H9 (cell line): ENCODE measurements around the gene CERS4. TPM values are rescaled to one million over a fixed set of nuclear protein-coding genes. Genes with fewer than 3 reads are reported as not detected.

ENCODE experiments used
- DNase-seq: peaks from one replicate; pipeline ENCODE4 v3.0.0-alpha.2; 2017
- H2AFZ ChIP-seq: one replicate; pipeline ENCODE4 v1.6.1; 2013; ENCODE audit warnings: mild to moderate bottlenecking, low read length, control low read depth, moderate library complexity
- H2AK5ac ChIP-seq: 2 replicates; pipeline ENCODE4 v1.6.1; 2013; ENCODE audit warnings: low read length, control low read depth, mixed read lengths; ENCODE audit not compliant: insufficient read length
- H2BK120ac ChIP-seq: one replicate; pipeline ENCODE4 v1.6.1; 2013; ENCODE audit warnings: low read depth, mild to moderate bottlenecking, low read length, control low read depth, inconsistent platforms; ENCODE audit not compliant: poor library complexity, severe bottlenecking
- H2BK12ac ChIP-seq: 2 replicates; pipeline ENCODE4 v1.6.1; 2013; ENCODE audit warnings: low read length, control low read depth, mixed read lengths, low read depth; ENCODE audit not compliant: insufficient read length
- H2BK15ac ChIP-seq: 2 replicates; pipeline ENCODE4 v1.6.1; 2013; ENCODE audit warnings: low read depth, low read length, control low read depth
- H2BK20ac ChIP-seq: one replicate; pipeline ENCODE4 v1.6.1; 2013; ENCODE audit warnings: low read depth, mild to moderate bottlenecking, low read length, control low read depth, inconsistent platforms; ENCODE audit not compliant: poor library complexity, severe bottlenecking
- H2BK5ac ChIP-seq: 2 replicates; pipeline ENCODE4 v1.6.1; 2013; ENCODE audit warnings: low read length, control low read depth, mixed read lengths; ENCODE audit not compliant: insufficient read length
- H3K14ac ChIP-seq: 2 replicates; pipeline ENCODE4 v1.6.1; 2013; ENCODE audit warnings: low read length, control low read depth; ENCODE audit not compliant: insufficient read depth
- H3K18ac ChIP-seq: 2 replicates; pipeline ENCODE4 v1.6.1; 2013; ENCODE audit warnings: low read depth, mild to moderate bottlenecking, mixed read lengths, low read length, control low read depth; ENCODE audit not compliant: insufficient read length
- H3K23ac ChIP-seq: 2 replicates; pipeline ENCODE4 v1.6.1; 2013; ENCODE audit warnings: low read length, control low read depth, mixed read lengths, low read depth; ENCODE audit not compliant: insufficient read length
- H3K23me2 ChIP-seq: 2 replicates; pipeline ENCODE4 v1.6.1; 2013; ENCODE audit warnings: low read depth, mild to moderate bottlenecking, mixed read lengths, low read length, control low read depth; ENCODE audit not compliant: insufficient read length, poor library complexity, severe bottlenecking
- H3K27ac ChIP-seq: 2 replicates; pipeline ENCODE4 v1.5.1; 2013; ENCODE audit warnings: low read length, control low read depth, mixed read lengths, low read depth; ENCODE audit not compliant: insufficient read length
- H3K27me3 ChIP-seq: 2 replicates; pipeline ENCODE4 v1.6.1; 2013; ENCODE audit warnings: low read length, control low read depth, inconsistent platforms; ENCODE audit not compliant: insufficient read depth
- H3K4ac ChIP-seq: 2 replicates; pipeline ENCODE4 v1.6.1; 2013; ENCODE audit warnings: low read depth, mild to moderate bottlenecking, control low read depth, inconsistent platforms, low read length, moderate library complexity
- H3K4me1 ChIP-seq: 2 replicates; pipeline ENCODE4 v1.6.1; 2013; ENCODE audit warnings: low read length, control low read depth, inconsistent platforms; ENCODE audit not compliant: insufficient read depth
- H3K4me2 ChIP-seq: 2 replicates; pipeline ENCODE4 v1.6.1; 2013; ENCODE audit warnings: low read length, control low read depth, mixed read lengths; ENCODE audit not compliant: insufficient read length, insufficient read depth
- H3K56ac ChIP-seq: 2 replicates; pipeline ENCODE4 v1.6.1; 2013; ENCODE audit warnings: low read depth, mild to moderate bottlenecking, mixed read lengths, low read length, control low read depth; ENCODE audit not compliant: insufficient read length
- H3K79me1 ChIP-seq: 2 replicates; pipeline ENCODE4 v1.6.1; 2013; ENCODE audit warnings: low read depth, mild to moderate bottlenecking, moderate library complexity, low read length, control low read depth, inconsistent platforms; ENCODE audit not compliant: insufficient read depth, poor library complexity, severe bottlenecking
- H3K79me2 ChIP-seq: 2 replicates; pipeline ENCODE4 v1.6.1; 2013; ENCODE audit warnings: low read length, control low read depth, inconsistent platforms; ENCODE audit not compliant: insufficient read depth
- H3K9ac ChIP-seq: 2 replicates; pipeline ENCODE4 v1.6.1; 2013; ENCODE audit warnings: low read length, control low read depth, mixed read lengths; ENCODE audit not compliant: insufficient read length; ENCODE audit errors: extremely low read depth
- H3K9me3 ChIP-seq: one replicate; pipeline ENCODE4 v1.6.1; 2013; ENCODE audit warnings: low read depth, low read length, inconsistent platforms; ENCODE audit not compliant: control insufficient read depth
- H3T11ph ChIP-seq: one replicate; pipeline ENCODE4 v1.6.1; 2013; ENCODE audit warnings: mild to moderate bottlenecking, low read length, control low read depth, inconsistent platforms
- H4K20me1 ChIP-seq: one replicate; pipeline ENCODE4 v1.6.1; 2013; ENCODE audit not compliant: control insufficient read depth, insufficient read length, insufficient read depth
- H4K5ac ChIP-seq: 2 replicates; pipeline ENCODE4 v1.6.1; 2013; ENCODE audit warnings: low read depth, mild to moderate bottlenecking, mixed read lengths, low read length, control low read depth; ENCODE audit not compliant: insufficient read length
- H4K8ac ChIP-seq: replicated peaks from 2 replicates; pipeline ENCODE4 v1.6.1; 2013; ENCODE audit warnings: low read length, control low read depth, mixed read lengths, low read depth; ENCODE audit not compliant: insufficient read length
- H4K91ac ChIP-seq: 2 replicates; pipeline ENCODE4 v1.6.1; 2013; ENCODE audit warnings: low read depth, mild to moderate bottlenecking, moderate library complexity, mixed read lengths, low read length, control low read depth; ENCODE audit not compliant: insufficient read length
- H3K27ac Mint-ChIP-seq, 3 experiments: 2 replicates in 2 of 3; 3 replicates in 1 of 3; pipeline ENCODE4 v1.8.0; 2020 to 2021; ENCODE audit warnings: mixed read lengths in 3 of 3, mild to moderate bottlenecking in 1 of 3, moderate library complexity in 1 of 3
- H3K27me3 Mint-ChIP-seq: 2 replicates; pipeline ENCODE4 v1.8.0; 2021; ENCODE audit warnings: low read depth, mild to moderate bottlenecking, moderate library complexity, mixed read lengths
- H3K36me3 Mint-ChIP-seq, 3 experiments: 2 replicates in 2 of 3; 3 replicates in 1 of 3; pipeline ENCODE4 v1.8.0; 2020 to 2021; ENCODE audit warnings: low read depth in 3 of 3, mixed read lengths in 3 of 3; ENCODE audit not compliant: insufficient read depth in 1 of 3
- H3K4me1 Mint-ChIP-seq, 2 experiments: 2 replicates each; pipeline ENCODE4 v1.8.0; 2020; ENCODE audit warnings: mixed read lengths in 2 of 2
- H3K4me3 Mint-ChIP-seq, 2 experiments: 2 replicates in 1 of 2; 3 replicates in 1 of 2; pipeline ENCODE4 v1.8.0; 2020 to 2021; ENCODE audit warnings: mild to moderate bottlenecking in 2 of 2, mixed read lengths in 2 of 2, moderate library complexity in 1 of 2
- H3K9me3 Mint-ChIP-seq, 2 experiments: 2 replicates in 1 of 2; 3 replicates in 1 of 2; pipeline ENCODE4 v1.8.0; 2020; ENCODE audit warnings: mild to moderate bottlenecking in 2 of 2, mixed read lengths in 2 of 2, moderate library complexity in 1 of 2
- CTCF ChIP-seq: fragments of 200-600 bp; sonication (generic); conservative IDR thresholded peaks from 3 replicates; pipeline ENCODE4 v1.8.0; 2021; ENCODE audit warnings: antibody characterized with exemption, mild to moderate bottlenecking
- WGBS: extraction: QIAGEN DNeasy Blood & Tissue Kit; methylation state at CpG from one replicate; pipeline ENCODE4 v1.1.7; 2013; ENCODE audit warnings: missing lambda C conversion rate, low lambda C conversion rate, mixed read lengths; ENCODE audit not compliant: insufficient read length; ENCODE audit errors: extremely low coverage; 5-methylcytosine and 5-hydroxymethylcytosine counted together
- total RNA-seq: library from RNA; stranded (reverse); gene quantifications from 2 replicates; pipeline ENCODE4 v1.2.1, GENCODE V29; 2021

CERS4 gene
- total RNA-seq, 1 experiment from 2014 or later = 62.6 TPM

- Histone ChIP-seq H3K56ac (no peak overlapping the region), H3K23me2 (no peaks in the 10 kb centered on the region), H3K27me3 (no peaks in the 10 kb centered on the region), H2BK120ac (no peak overlapping the region), H4K5ac (no peak overlapping the region), H4K8ac (no peak overlapping the region), H3K79me2 (peaks cover 8% of the 10 kb centered on the region; the same call in 1 of the 2 replicates), H3T11ph (no peak overlapping the region), H3K27ac (no peak overlapping the region), H2BK5ac (no peak overlapping the region), H3K23ac (no peak overlapping the region), H2BK12ac (no peak overlapping the region), H3K9ac (no peak overlapping the region), H3K4me1 (no peaks in the 10 kb centered on the region), H2AFZ (no peak overlapping the region), H3K14ac (no peak overlapping the region), H3K79me1 (peaks cover 8% of the 10 kb centered on the region), H3K4ac (no peak overlapping the region), H4K20me1 (peaks cover 2% of the 10 kb centered on the region), H3K18ac (no peak overlapping the region), H2AK5ac (no peak overlapping the region), H4K91ac (no peak overlapping the region), H2BK15ac (no peak overlapping the region), H2BK20ac (no peak overlapping the region), H3K4me2 (no peak overlapping the region), H3K9me3 (no peaks in the 10 kb centered on the region)
- WGBS = no CpG with 5 or more reads among the region's 11 CpGs
- no peak for DNase-seq
- Mint-ChIP-seq H3K36me3 (peaks cover 6 to 24% (median 17%) of the 10 kb centered on the region in 3 experiments; a peak in 6 of 7 replicates), H3K9me3 (no peaks in the 10 kb centered on the region), H3K27ac (peak overlapping the region in 2 of 3 experiments; percentile 44 to 92; a peak in 4 of 7 replicates), H3K4me1 (peaks cover 0 to 9% of the 10 kb centered on the region in 2 experiments; a peak in 3 of 4 replicates), H3K27me3 (no peaks in the 10 kb centered on the region), H3K4me3 (no peak overlapping the region)
- TF ChIP-seq CTCF = no peak
These were observed 11.3 kb downstream of the CERS4 start for GRCh38 chr19:8220481-8220880.
